ENCODE measurements around the gene TRIM73.
"Not testable (repeated sequence)": the region's sequence is repeated elsewhere in the genome, so short reads cannot be mapped to it uniquely, and the experiment has no call there.

DNA sequence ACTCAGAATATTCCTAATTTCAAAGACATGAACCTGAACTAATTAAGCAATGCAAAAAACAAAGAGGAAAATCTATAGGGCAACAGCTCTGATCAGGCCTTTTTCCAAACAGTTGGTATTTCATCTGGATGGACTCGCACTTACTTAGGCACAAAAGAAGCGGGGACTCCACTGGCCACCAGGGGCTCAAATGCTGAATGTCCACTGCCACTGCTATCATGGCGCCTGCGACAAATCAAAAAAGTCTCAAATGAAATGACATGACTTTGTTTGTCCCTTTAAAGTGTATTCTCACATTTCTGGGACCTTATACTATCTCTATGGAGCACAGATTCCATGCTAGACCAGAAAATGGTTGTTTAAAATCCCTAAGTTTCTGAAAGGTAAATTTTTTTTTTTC, 43.6 kb downstream of the TRIM73 start:
- TF ChIP-seq, protein P1, sequence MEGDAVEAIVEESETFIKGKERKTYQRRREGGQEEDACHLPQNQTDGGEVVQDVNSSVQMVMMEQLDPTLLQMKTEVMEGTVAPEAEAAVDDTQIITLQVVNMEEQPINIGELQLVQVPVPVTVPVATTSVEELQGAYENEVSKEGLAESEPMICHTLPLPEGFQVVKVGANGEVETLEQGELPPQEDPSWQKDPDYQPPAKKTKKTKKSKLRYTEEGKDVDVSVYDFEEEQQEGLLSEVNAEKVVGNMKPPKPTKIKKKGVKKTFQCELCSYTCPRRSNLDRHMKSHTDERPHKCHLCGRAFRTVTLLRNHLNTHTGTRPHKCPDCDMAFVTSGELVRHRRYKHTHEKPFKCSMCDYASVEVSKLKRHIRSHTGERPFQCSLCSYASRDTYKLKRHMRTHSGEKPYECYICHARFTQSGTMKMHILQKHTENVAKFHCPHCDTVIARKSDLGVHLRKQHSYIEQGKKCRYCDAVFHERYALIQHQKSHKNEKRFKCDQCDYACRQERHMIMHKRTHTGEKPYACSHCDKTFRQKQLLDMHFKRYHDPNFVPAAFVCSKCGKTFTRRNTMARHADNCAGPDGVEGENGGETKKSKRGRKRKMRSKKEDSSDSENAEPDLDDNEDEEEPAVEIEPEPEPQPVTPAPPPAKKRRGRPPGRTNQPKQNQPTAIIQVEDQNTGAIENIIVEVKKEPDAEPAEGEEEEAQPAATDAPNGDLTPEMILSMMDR (IDR thresholded peaks at IDR 0.05; ENCODE audit: borderline replicate concordance, extremely low read depth, low read length, poor library complexity, severe bottlenecking) = not testable (repeated sequence)
- TF ChIP-seq EZH2 (IDR thresholded peaks at IDR 0.05; ENCODE audit: borderline replicate concordance, low read depth, low read length, severe bottlenecking) = not testable (repeated sequence)

Measured in DND-41 (cell line).